Activated CD4-positive, alpha-beta T cell treated with anti-CD3 and anti-CD28 coated beads for 36 hours (primary cell): ENCODE results near the gene GRB10. TPM values are rescaled to one million over a fixed set of nuclear protein-coding genes. Genes with fewer than 3 reads are reported as not detected.

Experiments
- ATAC-seq: fragments of 200-7000 bp; cut with Tn5 transposase; one replicate; pipeline ENCODE4 v1.10.0; 2021; ENCODE audit warnings: mild to moderate bottlenecking, moderate library complexity
- CTCF ChIA-PET: fragments of 350-600 bp; sonication (Branson Sonifier 250); formaldehyde crosslinking; loops from one replicate; lab custom pipeline; 2021; ENCODE audit warnings: antibody characterized with exemption; lab: Charles Lee
- POLR2A ChIA-PET: fragments of 350-600 bp; sonication (Branson Sonifier 250); formaldehyde crosslinking; loops from one replicate; lab custom pipeline; 2021; ENCODE audit warnings: antibody characterized with exemption, inconsistent platforms; lab: Charles Lee
- DNase-seq: peaks from one replicate; pipeline ENCODE4 v3.0.0-alpha.2; 2020
- H3K27ac Mint-ChIP-seq: one replicate; pipeline ENCODE4 v1.8.0; 2021; ENCODE audit warnings: mixed read lengths
- H3K27me3 Mint-ChIP-seq: one replicate; pipeline ENCODE4 v1.8.0; 2021; ENCODE audit warnings: mixed read lengths
- H3K36me3 Mint-ChIP-seq: one replicate; pipeline ENCODE4 v1.8.0; 2021; ENCODE audit warnings: low read depth, mixed read lengths
- H3K4me1 Mint-ChIP-seq: one replicate; pipeline ENCODE4 v1.8.0; 2021; ENCODE audit warnings: mixed read lengths
- H3K4me3 Mint-ChIP-seq: one replicate; pipeline ENCODE4 v1.8.0; 2021; ENCODE audit warnings: mild to moderate bottlenecking, moderate library complexity, mixed read lengths
- H3K9me3 Mint-ChIP-seq: one replicate; pipeline ENCODE4 v1.8.0; 2021; ENCODE audit warnings: low read depth, mixed read lengths
- intact Hi-C, 2 experiments: fragments of 100-400 bp; cut with DNase I in 1 of 2; cut with micrococcal nuclease in 1 of 2; formaldehyde crosslinking; loops; one replicate each; pipeline versions ENCODE4 v1.14.2 to v1.15.1; 2022 to 2024; cut with DNase I, micrococcal nuclease
- total RNA-seq, 2 experiments: library from RNA; stranded (reverse); gene quantifications; one replicate each; pipeline ENCODE4 v1.2.3, GENCODE V29; 2021

The GRB10 gene
- total RNA-seq, 2 experiments from 2014 or later, result 9.5 to 11.9 TPM

DNA sequence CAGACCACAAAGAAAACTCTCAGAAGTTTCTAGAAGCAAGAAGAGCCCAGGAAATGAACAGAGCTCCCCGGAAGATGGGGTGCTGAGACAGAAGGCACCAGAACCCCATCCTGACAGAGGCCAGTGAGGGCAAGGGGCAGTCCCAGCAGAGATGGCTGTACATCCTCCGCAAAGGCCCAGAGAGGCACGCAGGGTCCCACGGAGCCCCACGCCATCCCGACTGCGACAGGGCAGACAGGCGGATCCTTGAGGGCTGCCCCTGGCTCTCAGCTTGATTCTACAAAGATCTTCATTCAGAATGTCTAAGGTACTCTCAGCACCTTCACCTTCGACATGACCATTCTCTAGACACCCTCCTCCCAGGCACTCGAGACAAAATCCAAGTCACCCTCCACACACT lies 109.6 kb downstream of the GRB10 start:
- no peak overlapping the region for H3K4me3 Mint-ChIP-seq
- CTCF ChIA-PET, result interaction anchor here (0.7 kb wide), 1 partner anchor 133 kb away, joined by 3 read pairs; no protein-coding TSS in a partner anchor
- no peak overlapping the region for H3K27ac Mint-ChIP-seq
- no peaks in the 10 kb centered on the region for H3K27me3 Mint-ChIP-seq
- no peaks in the 10 kb centered on the region for H3K4me1 Mint-ChIP-seq
- DNase-seq (no peak), ATAC-seq (no peak)
- no peaks in the 10 kb centered on the region for H3K9me3 Mint-ChIP-seq
- POLR2A ChIA-PET, result no interaction called here
- no peaks in the 10 kb centered on the region for H3K36me3 Mint-ChIP-seq
- intact Hi-C loops, result no loop called here

DNA sequence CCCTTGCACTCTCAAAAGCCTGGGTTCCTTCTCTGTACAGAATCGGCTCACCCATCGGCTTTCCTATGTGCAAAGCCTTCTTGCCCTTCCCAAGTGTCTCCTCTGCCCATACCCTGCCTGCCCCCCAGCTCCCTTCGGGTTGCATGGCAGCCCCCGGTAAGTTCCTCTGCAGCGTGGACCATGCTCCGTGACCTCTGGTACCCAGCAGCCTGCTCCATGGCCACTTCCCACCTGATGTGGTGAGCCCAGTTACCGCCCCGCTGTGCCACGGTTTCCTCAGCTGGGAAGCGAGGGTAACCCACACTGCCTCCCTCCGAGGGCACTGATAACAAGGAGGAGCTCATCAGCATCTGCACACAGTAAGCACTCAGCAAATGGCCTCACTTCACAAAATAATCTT lies 110.7 kb downstream of the GRB10 start:
- H3K27me3 Mint-ChIP-seq, result peaks cover 2% of the 10 kb centered on the region
- ATAC-seq (no peak), DNase-seq (no peak)
- intact Hi-C loops, result no loop called here
- H3K27ac Mint-ChIP-seq, result no peak overlapping the region
- no peaks in the 10 kb centered on the region for H3K4me1 Mint-ChIP-seq
- ChIA-PET POLR2A (no interaction called here), CTCF (interaction anchor here (2.9 kb wide), 1 partner anchor 204 kb away, joined by 6 read pairs; no protein-coding TSS in a partner anchor)
- no peaks in the 10 kb centered on the region for H3K9me3 Mint-ChIP-seq
- no peak overlapping the region for H3K4me3 Mint-ChIP-seq
- no peaks in the 10 kb centered on the region for H3K36me3 Mint-ChIP-seq

DNA sequence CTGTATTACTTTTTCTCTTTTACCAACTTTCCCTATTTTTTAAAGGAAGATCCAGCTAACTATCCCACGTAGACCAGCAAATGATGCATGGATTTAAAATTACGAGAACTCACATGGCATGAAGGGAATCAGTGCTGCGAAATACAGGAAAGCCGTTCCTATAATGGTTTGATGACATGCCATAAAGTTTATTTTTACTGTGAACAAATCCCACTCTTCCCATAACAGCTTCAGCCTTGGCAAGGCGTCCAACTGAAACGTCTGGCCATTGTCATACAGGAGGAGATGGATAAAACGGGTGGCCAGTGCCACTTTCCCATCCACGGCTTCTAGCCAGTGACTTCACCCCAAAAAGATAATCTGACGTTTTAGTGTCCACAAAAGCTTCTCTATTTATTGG lies 111.3 kb downstream of the GRB10 start:
- DNase-seq (no peak), ATAC-seq (no peak)
- Mint-ChIP-seq H3K27me3 (peaks cover 2% of the 10 kb centered on the region), H3K4me1 (no peaks in the 10 kb centered on the region), H3K4me3 (no peak overlapping the region), H3K9me3 (no peaks in the 10 kb centered on the region), H3K36me3 (no peaks in the 10 kb centered on the region), H3K27ac (no peak overlapping the region)
- intact Hi-C loops, result no loop called here
- ChIA-PET CTCF (interaction anchor here (2.9 kb wide), 1 partner anchor 204 kb away, joined by 6 read pairs; no protein-coding TSS in a partner anchor), POLR2A (no interaction called here)

DNA sequence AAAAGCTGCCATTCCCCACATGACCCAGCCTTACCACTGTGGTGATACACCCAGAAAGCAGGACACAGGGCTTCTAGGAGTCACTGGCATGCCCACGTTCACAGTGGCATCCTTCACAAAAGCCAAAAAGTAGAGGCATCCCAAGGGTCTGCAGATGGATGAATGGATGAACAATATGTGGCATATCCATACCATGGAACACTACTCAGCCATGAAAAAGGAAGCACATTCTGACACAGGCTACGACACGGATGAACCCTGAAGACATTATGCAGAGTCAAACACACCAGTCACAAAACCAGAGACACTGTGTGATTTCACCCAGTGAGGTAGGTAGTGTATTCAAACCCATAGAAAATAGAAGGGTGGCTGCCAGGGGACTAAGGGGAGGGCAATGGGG lies 112.8 kb downstream of the GRB10 start:
- CTCF ChIA-PET, result interaction anchor here (2.9 kb wide), 1 partner anchor 202 kb away, joined by 6 read pairs; no protein-coding TSS in a partner anchor
- ATAC-seq, result no peak
- Mint-ChIP-seq H3K36me3 (no peaks in the 10 kb centered on the region), H3K27me3 (peaks cover 2% of the 10 kb centered on the region), H3K9me3 (no peaks in the 10 kb centered on the region), H3K27ac (no peak overlapping the region), H3K4me1 (peaks cover 6% of the 10 kb centered on the region), H3K4me3 (no peak overlapping the region)
- no peak for DNase-seq
- POLR2A ChIA-PET, result no interaction called here
- intact Hi-C loops, result no loop called here

DNA sequence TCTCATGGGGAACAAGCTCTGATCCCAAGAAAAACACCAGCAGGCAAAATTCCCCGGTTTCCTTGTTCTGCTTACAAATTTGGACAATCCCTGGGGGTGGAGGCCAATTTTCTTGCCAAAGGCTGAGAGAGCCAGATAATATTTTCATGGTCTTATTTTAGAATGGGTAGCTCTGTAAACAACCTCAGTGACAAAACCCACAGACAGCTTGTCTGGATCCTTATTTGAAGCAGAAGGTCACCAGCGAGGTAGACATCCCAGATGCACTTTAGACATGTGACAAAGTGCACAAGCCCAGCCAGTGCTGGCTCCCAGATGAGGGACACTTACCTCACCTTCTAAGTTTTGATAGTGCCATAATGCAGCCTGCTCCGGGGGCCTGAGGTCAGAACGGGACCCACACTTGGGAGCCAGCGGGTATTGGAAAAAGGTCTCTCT lies 114.9 kb downstream of the GRB10 start:
- no peak overlapping the region for H3K27ac Mint-ChIP-seq
- H3K4me3 Mint-ChIP-seq, result no peak overlapping the region
- DNase-seq (no peak), ATAC-seq (no peak)
- intact Hi-C loops, result no loop called here
- ChIA-PET CTCF (interaction anchor here (0.7 kb wide), 2 partner anchors 9 to 74 kb away, joined by 3 read pairs; no protein-coding TSS in a partner anchor), POLR2A (no interaction called here)
- peaks cover 26% of the 10 kb centered on the region for H3K4me1 Mint-ChIP-seq
- H3K9me3 Mint-ChIP-seq, result no peaks in the 10 kb centered on the region
- H3K27me3 Mint-ChIP-seq, result peaks cover 2% of the 10 kb centered on the region
- no peaks in the 10 kb centered on the region for H3K36me3 Mint-ChIP-seq

DNA sequence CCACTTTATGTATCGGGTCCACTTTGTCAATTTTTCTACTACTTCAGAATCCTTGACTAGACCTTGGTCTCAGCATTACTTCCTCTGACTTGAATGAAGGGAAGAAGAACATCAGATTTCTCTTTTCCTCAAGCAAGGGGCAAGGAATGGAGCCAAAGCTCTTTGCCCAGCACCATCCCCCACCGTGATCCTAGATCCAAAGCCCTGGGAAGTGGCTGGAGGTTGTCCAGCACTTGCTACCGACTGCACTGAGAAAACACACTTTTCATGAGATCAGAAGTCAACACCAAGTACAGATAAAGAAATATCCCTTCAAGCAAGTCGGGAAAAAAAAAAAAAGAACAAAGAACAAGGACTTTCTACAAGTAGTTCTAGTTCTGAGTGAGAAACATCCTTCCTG lies 115.4 kb downstream of the GRB10 start:
- H3K4me1 Mint-ChIP-seq, result peaks cover 31% of the 10 kb centered on the region
- no peaks in the 10 kb centered on the region for H3K36me3 Mint-ChIP-seq
- ATAC-seq (no peak), DNase-seq (no peak)
- peaks cover 2% of the 10 kb centered on the region for H3K27me3 Mint-ChIP-seq
- POLR2A ChIA-PET, result no interaction called here
- H3K4me3 Mint-ChIP-seq, result no peak overlapping the region
- CTCF ChIA-PET, result interaction anchor here (0.6 to 0.7 kb wide), 2 partner anchors 73 to 172 kb away, joined by 3 read pairs; no protein-coding TSS in a partner anchor
- intact Hi-C loops, result no loop called here
- no peaks in the 10 kb centered on the region for H3K9me3 Mint-ChIP-seq
- no peak overlapping the region for H3K27ac Mint-ChIP-seq

DNA sequence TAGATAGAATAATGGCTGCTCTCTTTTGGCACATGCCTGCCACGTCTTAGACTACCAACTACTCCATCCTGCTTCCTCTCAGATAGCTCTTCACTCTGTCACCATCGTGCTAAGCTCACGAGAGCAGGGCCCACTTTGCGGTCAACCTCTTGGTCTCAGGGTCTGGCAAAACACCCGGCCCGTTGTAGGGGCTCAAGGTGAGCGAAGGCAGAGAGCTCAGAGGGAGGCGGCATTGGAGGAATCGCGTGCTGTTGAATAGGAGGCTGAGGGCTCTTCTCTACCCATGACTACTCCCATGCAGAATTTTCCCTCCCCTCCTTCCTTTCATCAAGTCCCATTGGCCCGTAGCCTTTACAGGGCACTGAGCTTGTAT lies 116.6 kb downstream of the GRB10 start:
- ChIA-PET POLR2A (no interaction called here), CTCF (no interaction called here)
- ATAC-seq (no peak), DNase-seq (no peak)
- intact Hi-C loops, result no loop called here
- Mint-ChIP-seq H3K4me3 (no peak overlapping the region), H3K27ac (no peak overlapping the region), H3K9me3 (no peaks in the 10 kb centered on the region), H3K27me3 (peaks cover 2% of the 10 kb centered on the region), H3K36me3 (no peaks in the 10 kb centered on the region), H3K4me1 (peaks cover 43% of the 10 kb centered on the region)

DNA sequence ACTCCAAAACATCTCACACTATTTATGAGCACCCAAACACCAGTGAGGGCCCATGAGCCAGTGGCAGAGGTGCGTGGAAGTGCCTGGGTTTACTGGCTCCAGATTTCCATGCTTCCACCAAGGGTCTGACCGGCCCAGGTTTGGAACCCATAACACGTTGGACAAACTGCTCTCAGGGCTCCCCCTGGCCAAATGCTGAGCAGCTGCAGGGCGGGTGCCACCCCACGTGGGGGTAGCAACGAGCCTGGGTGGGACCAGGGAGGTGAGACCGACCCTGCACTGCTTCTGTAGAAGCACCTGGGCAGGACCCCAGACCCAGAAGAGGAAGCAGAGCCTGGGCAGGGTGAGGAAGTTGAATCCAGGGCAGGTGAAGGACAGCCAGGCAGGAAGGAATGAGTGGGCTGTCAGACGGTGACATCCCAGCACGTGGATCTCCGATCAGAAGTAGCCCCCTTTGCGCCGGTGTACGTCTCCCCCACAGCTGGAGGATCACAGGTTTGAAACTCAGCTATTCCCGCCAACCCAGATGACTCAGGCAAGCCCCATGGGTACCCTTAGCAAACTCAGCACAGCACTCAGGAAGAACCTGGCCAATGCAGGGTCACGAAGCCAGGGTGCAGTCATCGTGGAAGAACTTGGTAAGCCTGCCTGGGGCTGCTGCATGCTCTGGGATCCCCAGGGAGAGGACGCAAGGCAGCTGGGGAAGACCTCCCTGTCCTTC lies 117.1 kb downstream of the GRB10 start:
- H3K9me3 Mint-ChIP-seq, result no peaks in the 10 kb centered on the region
- no peak for DNase-seq
- H3K4me1 Mint-ChIP-seq, result peaks cover 48% of the 10 kb centered on the region
- peaks cover 2% of the 10 kb centered on the region for H3K27me3 Mint-ChIP-seq
- POLR2A ChIA-PET, result no interaction called here
- no peak overlapping the region for H3K4me3 Mint-ChIP-seq
- CTCF ChIA-PET, result no interaction called here
- no peaks in the 10 kb centered on the region for H3K36me3 Mint-ChIP-seq
- intact Hi-C loops, result loop anchor here in 1 of 2 experiments (2.0 kb wide), 1 partner anchor 167 kb away; no protein-coding TSS in a partner anchor
- H3K27ac Mint-ChIP-seq, result peak overlapping the region; percentile 59
- ATAC-seq, result no peak

DNA sequence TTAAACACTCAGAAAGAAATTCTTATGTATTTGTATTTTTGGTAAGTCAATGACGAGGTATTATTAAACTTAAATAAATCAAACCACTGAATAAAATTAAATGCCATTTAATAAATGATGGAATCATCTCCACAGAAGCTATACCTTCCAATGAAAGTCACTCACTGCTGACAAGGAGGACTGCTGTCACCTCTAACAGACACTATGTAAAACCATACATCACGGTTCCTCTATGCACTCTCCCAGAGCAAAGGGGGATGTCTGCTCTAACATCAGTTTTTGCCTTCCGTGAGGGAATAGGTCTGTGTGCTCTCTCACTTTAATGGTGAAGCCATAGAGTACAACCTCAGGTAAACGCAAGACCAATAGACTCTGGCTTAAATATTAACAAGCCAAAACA lies 117.8 kb downstream of the GRB10 start:
- no peak for ATAC-seq
- no peaks in the 10 kb centered on the region for H3K36me3 Mint-ChIP-seq
- POLR2A ChIA-PET, result no interaction called here
- H3K4me1 Mint-ChIP-seq, result peaks cover 55% of the 10 kb centered on the region
- intact Hi-C loops, result loop anchor here (1.0 to 5.0 kb wide), 8 partner anchors 53 to 458 kb away; no protein-coding TSS in a partner anchor
- no peak for DNase-seq
- peaks cover 2% of the 10 kb centered on the region for H3K27me3 Mint-ChIP-seq
- CTCF ChIA-PET, result no interaction called here
- no peaks in the 10 kb centered on the region for H3K9me3 Mint-ChIP-seq
- no peak overlapping the region for H3K4me3 Mint-ChIP-seq
- peak overlapping the region; percentile 59 for H3K27ac Mint-ChIP-seq

DNA sequence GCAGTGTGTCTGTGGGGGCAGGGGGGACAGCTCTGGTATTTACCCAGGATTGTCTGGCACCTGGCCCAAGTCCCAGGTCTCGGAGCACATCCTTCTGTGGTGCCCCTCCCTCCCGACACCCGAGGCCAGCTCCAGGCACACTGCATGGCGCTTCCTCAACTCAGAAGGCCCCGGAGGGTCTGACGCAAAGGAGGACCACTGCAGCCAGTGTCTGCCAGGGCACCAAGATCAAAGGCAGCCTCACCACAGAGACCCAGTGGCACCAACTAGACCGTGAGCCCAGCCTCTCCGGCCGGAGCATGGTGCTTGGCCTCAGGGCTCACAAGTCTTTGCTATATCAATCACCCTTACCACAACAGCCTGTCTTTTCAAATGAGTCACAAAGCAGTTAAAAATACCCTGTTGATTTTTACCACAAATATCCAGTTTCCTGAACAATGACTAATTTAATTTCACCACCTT lies 118.2 kb downstream of the GRB10 start:
- Mint-ChIP-seq H3K4me1 (peaks cover 59% of the 10 kb centered on the region), H3K9me3 (no peaks in the 10 kb centered on the region), H3K36me3 (no peaks in the 10 kb centered on the region), H3K27ac (no peak overlapping the region), H3K4me3 (no peak overlapping the region), H3K27me3 (peaks cover 2% of the 10 kb centered on the region)
- peak; percentile 47 for DNase-seq
- ChIA-PET CTCF (interaction anchor here (0.6 kb wide), 1 partner anchor 196 kb away, joined by 3 read pairs; no protein-coding TSS in a partner anchor), POLR2A (no interaction called here)
- peak; percentile 69 for ATAC-seq
- intact Hi-C loops, result loop anchor here (1.0 to 5.0 kb wide), 8 partner anchors 52 to 459 kb away; no protein-coding TSS in a partner anchor

DNA sequence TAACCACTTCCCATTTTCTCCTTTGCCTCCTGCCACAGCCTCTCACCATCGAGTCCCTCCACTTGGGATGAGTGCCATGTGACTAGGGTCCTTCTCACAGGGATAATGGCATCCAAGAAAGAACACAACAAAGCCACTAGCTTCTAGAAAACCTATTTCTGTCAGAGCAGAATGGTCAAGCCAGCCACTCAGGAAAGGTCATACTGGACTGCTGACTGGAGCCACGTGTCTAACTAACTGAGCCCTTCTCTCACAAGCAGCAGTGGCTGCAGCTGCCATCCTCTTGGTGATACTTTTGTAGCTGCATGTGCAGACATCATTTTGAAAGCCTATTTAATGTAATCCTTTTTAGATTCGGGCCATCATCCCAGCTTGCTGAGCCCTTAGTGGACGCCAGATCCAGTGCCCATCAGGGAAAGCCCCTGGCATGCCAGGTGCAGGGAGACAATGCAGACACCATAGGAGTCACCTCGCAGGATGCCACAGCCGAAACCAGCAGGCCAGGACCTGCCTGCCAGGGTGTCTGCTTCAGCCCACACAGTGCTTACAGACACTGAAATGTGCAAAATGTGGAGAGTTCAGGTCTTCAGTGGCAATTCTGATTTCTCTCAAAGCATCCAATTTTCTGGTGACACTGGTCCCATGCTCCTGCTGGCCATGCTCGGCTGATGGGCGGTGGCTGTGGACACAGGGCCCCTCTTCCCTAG lies 119.1 kb downstream of the GRB10 start:
- Mint-ChIP-seq H3K36me3 (no peaks in the 10 kb centered on the region), H3K4me1 (peaks cover 59% of the 10 kb centered on the region), H3K27me3 (peaks cover 2% of the 10 kb centered on the region), H3K9me3 (no peaks in the 10 kb centered on the region), H3K27ac (no peak overlapping the region), H3K4me3 (no peak overlapping the region)
- intact Hi-C loops, result loop anchor here (1.0 to 5.0 kb wide), 8 partner anchors 51 to 460 kb away; no protein-coding TSS in a partner anchor
- no peak for ATAC-seq
- DNase-seq, result peak; percentile 22
- POLR2A ChIA-PET, result no interaction called here
- CTCF ChIA-PET, result interaction anchor here (0.6 to 0.7 kb wide), 2 partner anchors 70 to 195 kb away, joined by 3 read pairs; no protein-coding TSS in a partner anchor
